GM12878 (cell line): ENCODE data around the gene CLDN25.

ENCODE experiments used
- EP300 ChIP-seq, 2 experiments: fragments of 150-350 bp in 1 of 2; IDR thresholded peaks; 2 replicates each; pipeline ENCODE4 v1.6.1; 2011 to 2012; ENCODE audit warnings: low read depth in 2 of 2, low read length in 2 of 2, borderline replicate concordance in 1 of 2, improper control_type of control experiment in 1 of 2, inconsistent platforms in 1 of 2; ENCODE audit not compliant: control insufficient read depth in 1 of 2
- RAD21 ChIP-seq: IDR thresholded peaks from 2 replicates; pipeline ENCODE4 v1.6.1; 2011; ENCODE audit warnings: mild to moderate bottlenecking, low read depth, low read length, moderate library complexity; ENCODE audit not compliant: insufficient read depth
- SIX5 ChIP-seq: IDR thresholded peaks from 2 replicates; pipeline ENCODE4 v1.6.1; 2011; ENCODE audit warnings: mild to moderate bottlenecking, low read depth, low read length, moderate library complexity; ENCODE audit not compliant: severe bottlenecking
- TF ChIP-seq, protein P1 (sequence below): IDR thresholded peaks from 2 replicates; pipeline ENCODE4 v1.6.1; 2012; ENCODE audit warnings: low read depth, low read length, improper control_type of control experiment

DNA sequence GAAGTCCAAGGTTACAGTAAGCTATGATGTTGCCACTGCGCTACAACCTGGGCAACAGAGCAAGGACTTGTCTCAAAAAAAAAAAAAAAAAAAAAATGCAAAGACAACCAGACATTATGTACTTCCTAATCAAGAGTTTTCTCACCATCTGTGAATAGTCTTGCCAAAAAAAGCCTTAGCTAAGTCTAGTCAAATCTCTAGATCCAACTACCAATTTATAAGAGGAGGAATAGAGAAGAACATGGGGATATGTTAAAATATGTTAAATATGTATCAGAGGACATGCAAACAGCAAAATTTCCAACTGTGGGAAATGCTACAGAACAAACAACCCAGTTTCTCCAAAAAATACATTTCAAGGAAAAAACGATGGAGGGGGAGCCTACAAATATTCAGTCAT lies 50.2 kb downstream of the CLDN25 start:
- TF ChIP-seq EP300 (IDR thresholded peaks at IDR 0.05; ENCODE audit: borderline replicate concordance in 1 of 2, control insufficient read depth in 1 of 2, low read depth in 2 of 2, low read length in 2 of 2) (no peak), RAD21 (no peak), SIX5 (no peak)
- TF ChIP-seq, protein P1, sequence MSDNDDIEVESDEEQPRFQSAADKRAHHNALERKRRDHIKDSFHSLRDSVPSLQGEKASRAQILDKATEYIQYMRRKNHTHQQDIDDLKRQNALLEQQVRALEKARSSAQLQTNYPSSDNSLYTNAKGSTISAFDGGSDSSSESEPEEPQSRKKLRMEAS: no peak
